Measurements from ENCODE around the gene SPSB4. TPM values are rescaled to one million over a fixed set of nuclear protein-coding genes. Genes with fewer than 3 reads are reported as not detected.

The SPSB4 gene
- total and polyA plus RNA-seq, 2 of the 8 experiments (the other 6 are each of a cell fraction or from before 2014, with no cell fraction given): 15.1 to 17.2 TPM

- Histone ChIP-seq H2BK12ac (ENCODE audit: low read depth, low read length) (no peak overlapping the region), H3K4me2 (ENCODE audit: insufficient read depth in 1 of 2, low read depth in 2 of 2, low read length in 2 of 2) (no peak overlapping the region), H2BK20ac (ENCODE audit: low read length) (no peak overlapping the region), H3K23ac (ENCODE audit: insufficient read length) (no peak overlapping the region), H3K56ac (replicated peaks; ENCODE audit: insufficient read length, low read depth, low read length) (no peak overlapping the region), H4K91ac (replicated peaks; ENCODE audit: insufficient read length, low read length) (no peak overlapping the region), H2BK5ac (ENCODE audit: low read depth, low read length) (no peak overlapping the region), H4K8ac (ENCODE audit: extremely low read depth, insufficient read depth, low read length) (no peak overlapping the region), H2AFZ (ENCODE audit: low read length) (no peak overlapping the region), H3K4me3 (ENCODE audit: extremely low read depth in 1 of 4, insufficient read depth in 2 of 4, low read depth in 3 of 4, low read length in 4 of 4) (no peak overlapping the region), H3K18ac (ENCODE audit: extremely low read depth, low read length) (no peak overlapping the region), H4K20me1 (replicated peaks in 1 of 2; ENCODE audit: control insufficient read depth in 1 of 2, insufficient read depth in 2 of 2, low read length in 2 of 2) (no peaks in the 10 kb centered on the region), H3K4ac (replicated peaks; ENCODE audit: insufficient read length, low read depth, low read length) (no peak overlapping the region), H2BK15ac (ENCODE audit: low read length) (no peak overlapping the region), H2AK5ac (ENCODE audit: low read depth, low read length) (no peak overlapping the region), H3K9ac (replicated peaks in 1 of 4; ENCODE audit: extremely low read depth in 1 of 4, low read depth in 3 of 4, low read length in 3 of 4) (no peak overlapping the region), H3K9me3 (ENCODE audit: insufficient read depth in 2 of 2, low read depth in 1 of 2, low read length in 1 of 2) (peaks cover 11 to 16% of the 10 kb centered on the region in 2 experiments), H3K23me2 (ENCODE audit: low read depth, low read length) (no peaks in the 10 kb centered on the region), H3K27me3 (replicated peaks in 1 of 4; ENCODE audit: control insufficient read depth in 3 of 4, extremely low read depth in 1 of 4, insufficient read depth in 3 of 4, low read length in 3 of 4) (no peaks in the 10 kb centered on the region), H2BK120ac (replicated peaks; ENCODE audit: low read depth, low read length) (no peak overlapping the region), H3K14ac (ENCODE audit: insufficient read length) (no peak overlapping the region), H3K79me2 (ENCODE audit: control insufficient read depth in 1 of 2, insufficient read depth in 2 of 2, low read length in 2 of 2) (no peaks in the 10 kb centered on the region), H3K4me1 (replicated peaks in 1 of 4; ENCODE audit: control insufficient read depth in 3 of 4, insufficient read depth in 4 of 4, low read length in 3 of 4) (peaks cover 0 to 6% (median 2%) of the 10 kb centered on the region in 4 experiments; a peak in 4 of 7 replicates), H4K5ac (ENCODE audit: insufficient read length, low read depth, low read length) (no peak overlapping the region), H3K27ac (ENCODE audit: low read depth, low read length) (no peak overlapping the region), H3K79me1 (ENCODE audit: low read depth, low read length) (no peaks in the 10 kb centered on the region), H3K36me3 (ENCODE audit: control insufficient read depth in 2 of 4, insufficient read depth in 4 of 4, low read length in 3 of 4) (no peaks in the 10 kb centered on the region)
- FAIRE-seq: no peak
- ChIA-PET CTCF (ENCODE audit: partially characterized antibody) (interaction anchor here (0.8 to 6.0 kb wide), 5 partner anchors 15 to 178 kb away, joined by 4 to 32 read pairs (median 9); no protein-coding TSS in a partner anchor), POLR2A (ENCODE audit: partially characterized antibody) (no interaction called here)
- no peak for DNase-seq (ENCODE audit: low read depth in 1 of 2, low spot score in 2 of 2)
- 91% methylated on average over 3 of the region's 3 CpGs; no CpG with 5 or more reads in 1 of the 2 experiments for WGBS, 2 experiments (ENCODE audit: extremely low coverage in 1 of 2, insufficient coverage in 1 of 2, insufficient read length in 1 of 2, insufficient replicate concordance in 2 of 2, low coverage in 1 of 2, low lambda C conversion rate in 2 of 2, missing lambda C conversion rate in 1 of 2)
- TF ChIP-seq SIX5 (IDR thresholded peaks at IDR 0.05; ENCODE audit: low read depth, low read length): no peak
- no peak for TF ChIP-seq SP2 (IDR thresholded peaks at IDR 0.05; ENCODE audit: low read length)
- no peak for TF ChIP-seq SIN3A (conservative IDR thresholded peaks at IDR 0.05 in 1 of 2, IDR thresholded peaks at IDR 0.05 in 1 of 2; ENCODE audit: low read depth in 1 of 2, low read length in 2 of 2)
- no peak for TF ChIP-seq NRF1 (IDR thresholded peaks at IDR 0.05; ENCODE audit: low read depth, low read length)
- TF ChIP-seq ATF3 (IDR thresholded peaks at IDR 0.05; ENCODE audit: insufficient read depth, low read depth, low read length): no peak
- no peak for TF ChIP-seq HDAC2 (IDR thresholded peaks at IDR 0.05; ENCODE audit: borderline replicate concordance in 1 of 2, low read depth in 2 of 2, low read length in 2 of 2)
- TF ChIP-seq HDAC6 (IDR thresholded peaks at IDR 0.05; ENCODE audit: low read depth, low read length): no peak
- TF ChIP-seq KDM1A (IDR thresholded peaks at IDR 0.05; ENCODE audit: borderline replicate concordance, low read length): no peak
- no peak for TF ChIP-seq RFX5 (IDR thresholded peaks at IDR 0.05; ENCODE audit: borderline replicate concordance, low read depth, low read length)
Observed at GRCh38 chr3:141178026-141178425, 126.9 kb downstream of the SPSB4 start.

Data from H1 (cell line).